Esophagus muscularis mucosa (tissue), 4 donors: Measurements from ENCODE around the gene IFFO2. TPM values are rescaled to one million over a fixed set of nuclear protein-coding genes. Genes with fewer than 3 reads are reported as not detected.
"Not testable (repeated sequence)": the region's sequence is repeated elsewhere in the genome, so short reads cannot be mapped to it uniquely, and the experiment has no call there.

Source experiments
- DNase-seq: peaks from one replicate; pipeline ENCODE4 v3.0.0-alpha.2; 2017; ENCODE audit errors: extremely low spot score
- H3K27ac ChIP-seq, 4 donors: fragments of 200-600 bp; sonication (generic); replicated peaks in 1 of 4; 1 replicate in 3 of 4; 2 replicates in 1 of 4; pipeline ENCODE4 v1.5.1; 2016 to 2019; ENCODE audit warnings: mild to moderate bottlenecking in 1 of 4
- H3K27me3 ChIP-seq, 4 donors: fragments of 200-600 bp; sonication (generic); one replicate each; pipeline versions ENCODE4 v1.5.1 to v1.6.0; 2016 to 2019
- H3K36me3 ChIP-seq, 4 donors: fragments of 200-600 bp; sonication (generic); one replicate each; pipeline ENCODE4 v1.5.1; 2016 to 2019
- H3K4me1 ChIP-seq, 4 donors: fragments of 200-600 bp; sonication (generic); one replicate each; pipeline ENCODE4 v1.5.1; 2016 to 2019
- H3K4me3 ChIP-seq, 4 donors: fragments of 200-600 bp; sonication (generic); 1 replicate in 2 of 4; 2 replicates in 2 of 4; pipeline ENCODE4 v1.5.1; 2016 to 2019; ENCODE audit warnings: mild to moderate bottlenecking in 4 of 4, moderate library complexity in 1 of 4
- H3K9me3 ChIP-seq, 4 donors: fragments of 200-600 bp; sonication (generic); 1 replicate in 3 of 4; 2 replicates in 1 of 4; pipeline ENCODE4 v1.5.1; 2016 to 2019
- EP300 ChIP-seq: sonication (generic); formaldehyde crosslinking; IDR thresholded peaks from one replicate; pipeline ENCODE4 v1.6.1; 2017; ENCODE audit warnings: antibody characterized with exemption
- POLR2A ChIP-seq: fragments of 450-650 bp; IDR thresholded peaks from one replicate; pipeline ENCODE4 v1.6.1; 2017; ENCODE audit warnings: antibody characterized with exemption, moderate library complexity, mild to moderate bottlenecking, low read depth
- POLR2AphosphoS5 ChIP-seq, 2 donors: sonication (generic); formaldehyde crosslinking; IDR thresholded peaks; one replicate each; pipeline ENCODE4 v1.6.1; 2017; ENCODE audit warnings: antibody characterized with exemption in 2 of 2
- WGBS: methylation state at CpG from one replicate; pipeline ENCODE4 v1.1.5; 2018; 5-methylcytosine and 5-hydroxymethylcytosine counted together
- intact Hi-C: fragments of 100-400 bp; cut with DNase I; formaldehyde crosslinking; loops from one replicate; pipeline ENCODE4 v1.15.1; 2023
- total RNA-seq, 4 donors: library from RNA; depleted of rRNA; stranded (reverse); fragments of >200 nt; gene quantifications; one replicate each; pipeline versions ENCODE4 v1.1.0 to v1.2.1, GENCODE V29; 2016
- TF ChIP-seq, protein P1 (sequence below), 3 experiments: fragments of 200-600 bp in 2 of 3; fragments of 450-650 bp in 1 of 3; sonication (generic) in 2 of 3; IDR thresholded peaks; one replicate each; pipeline ENCODE4 v1.5.1; 2017 to 2019; ENCODE audit warnings: antibody characterized with exemption in 3 of 3, mild to moderate bottlenecking in 2 of 3, moderate library complexity in 1 of 3

IFFO2 gene
- total RNA-seq, 4 donors from 2014 or later: 9.6 to 40.3 (median 16.3) TPM

DNA sequence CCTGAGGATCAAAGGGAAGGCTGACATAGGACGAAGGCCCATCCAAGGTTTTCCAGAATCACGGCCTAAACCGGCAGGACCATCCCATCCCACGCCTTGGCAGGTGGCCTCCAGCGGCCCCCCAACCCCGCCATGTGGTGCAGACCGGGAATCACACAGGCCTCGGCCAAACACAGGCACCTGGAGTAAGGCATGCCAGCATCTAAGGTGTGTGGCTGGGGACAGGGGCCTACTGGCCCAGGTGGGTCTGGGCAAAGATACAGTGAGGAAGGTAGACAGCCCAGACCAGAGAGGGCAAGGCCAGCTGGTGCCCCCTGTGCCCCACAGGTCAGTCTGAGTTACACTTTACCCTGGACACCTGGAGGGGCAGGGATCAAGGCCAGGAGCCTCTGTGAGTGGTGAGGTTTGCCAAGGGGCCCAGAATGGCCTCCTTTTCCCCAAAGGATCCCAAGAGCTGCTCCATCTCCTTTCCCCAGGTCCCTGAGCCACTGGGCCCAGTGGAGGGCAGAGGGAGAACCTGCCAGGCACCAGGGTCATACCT is 84.3 kb downstream of the IFFO2 start:
- peaks cover 3 to 16% (median 13%) of the 10 kb centered on the region in 4 donors for H3K4me1 ChIP-seq
- intact Hi-C loops: no loop called here
- H3K9me3 ChIP-seq: no peaks in the 10 kb centered on the region
- H3K4me3 ChIP-seq: no peak overlapping the region
- no peak overlapping the region for H3K27ac ChIP-seq
- no peak for TF ChIP-seq POLR2A
- TF ChIP-seq EP300: no peak
- TF ChIP-seq, protein P1, sequence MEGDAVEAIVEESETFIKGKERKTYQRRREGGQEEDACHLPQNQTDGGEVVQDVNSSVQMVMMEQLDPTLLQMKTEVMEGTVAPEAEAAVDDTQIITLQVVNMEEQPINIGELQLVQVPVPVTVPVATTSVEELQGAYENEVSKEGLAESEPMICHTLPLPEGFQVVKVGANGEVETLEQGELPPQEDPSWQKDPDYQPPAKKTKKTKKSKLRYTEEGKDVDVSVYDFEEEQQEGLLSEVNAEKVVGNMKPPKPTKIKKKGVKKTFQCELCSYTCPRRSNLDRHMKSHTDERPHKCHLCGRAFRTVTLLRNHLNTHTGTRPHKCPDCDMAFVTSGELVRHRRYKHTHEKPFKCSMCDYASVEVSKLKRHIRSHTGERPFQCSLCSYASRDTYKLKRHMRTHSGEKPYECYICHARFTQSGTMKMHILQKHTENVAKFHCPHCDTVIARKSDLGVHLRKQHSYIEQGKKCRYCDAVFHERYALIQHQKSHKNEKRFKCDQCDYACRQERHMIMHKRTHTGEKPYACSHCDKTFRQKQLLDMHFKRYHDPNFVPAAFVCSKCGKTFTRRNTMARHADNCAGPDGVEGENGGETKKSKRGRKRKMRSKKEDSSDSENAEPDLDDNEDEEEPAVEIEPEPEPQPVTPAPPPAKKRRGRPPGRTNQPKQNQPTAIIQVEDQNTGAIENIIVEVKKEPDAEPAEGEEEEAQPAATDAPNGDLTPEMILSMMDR (IDR thresholded peaks at IDR 0.05): no peak
- no peak for TF ChIP-seq POLR2AphosphoS5 (IDR thresholded peaks at IDR 0.05)
- no peak for DNase-seq
- peaks cover 0 to 9% (median 0%) of the 10 kb centered on the region in 4 donors for H3K27me3 ChIP-seq
- WGBS: no CpG with 5 or more reads among the region's 8 CpGs
- H3K36me3 ChIP-seq: peaks cover 0 to 29% (median 14%) of the 10 kb centered on the region in 4 donors

DNA sequence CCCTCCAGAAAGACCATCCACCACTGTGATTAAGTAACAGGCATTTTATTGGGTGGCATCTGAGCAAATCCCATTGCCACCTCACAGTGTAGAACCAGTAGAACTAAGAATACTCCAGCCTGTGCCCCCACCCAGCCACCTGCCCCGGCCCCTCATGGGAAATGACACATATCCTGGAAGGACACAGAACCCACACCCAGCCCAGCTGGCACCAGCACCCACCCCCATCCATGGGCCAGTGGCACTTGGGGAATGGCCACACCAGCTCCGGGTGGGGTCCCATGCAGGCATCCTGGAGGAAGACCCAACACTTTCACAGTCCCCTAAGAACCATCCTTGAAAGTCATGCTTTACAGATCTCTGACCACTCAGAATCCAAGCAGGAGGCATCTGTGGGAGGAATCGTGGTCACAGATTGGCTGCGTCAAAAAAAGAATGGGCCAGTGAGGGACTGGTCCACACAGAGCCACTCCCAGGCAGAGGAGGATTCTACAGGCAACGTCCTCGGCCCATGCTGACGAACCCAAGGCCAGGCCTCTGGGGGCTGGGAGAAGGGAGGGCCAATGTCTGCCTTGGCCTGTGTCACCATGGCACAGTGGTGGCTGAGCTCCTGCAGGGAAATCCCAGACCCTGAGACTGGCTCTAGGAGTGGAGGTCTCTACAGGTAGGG is 84.9 kb downstream of the IFFO2 start:
- Histone ChIP-seq H3K27ac (no peak overlapping the region), H3K36me3 (peaks cover 0 to 23% (median 11%) of the 10 kb centered on the region in 4 donors), H3K27me3 (peaks cover 0 to 9% (median 0%) of the 10 kb centered on the region in 4 donors), H3K4me1 (peaks cover 3 to 16% (median 13%) of the 10 kb centered on the region in 4 donors), H3K4me3 (no peak overlapping the region), H3K9me3 (no peaks in the 10 kb centered on the region)
- WGBS: 89% methylated on average over 4 of the region's 7 CpGs
- intact Hi-C loops: no loop called here
- TF ChIP-seq EP300: no peak
- TF ChIP-seq, protein P1 (IDR thresholded peaks at IDR 0.05): no peak
- TF ChIP-seq POLR2AphosphoS5 (IDR thresholded peaks at IDR 0.05): no peak
- no peak for DNase-seq

GRCh38 chr1:18870957-18871356 is 85.5 kb downstream of the IFFO2 start:
- Histone ChIP-seq H3K27ac (no peak overlapping the region), H3K36me3 (peaks cover 0 to 23% (median 8%) of the 10 kb centered on the region in 4 donors), H3K4me1 (peaks cover 3 to 16% (median 13%) of the 10 kb centered on the region in 4 donors), H3K27me3 (peaks cover 0 to 9% (median 0%) of the 10 kb centered on the region in 4 donors), H3K9me3 (no peaks in the 10 kb centered on the region), H3K4me3 (no peak overlapping the region)
- DNase-seq: no peak
- WGBS: 91% methylated on average over 10 of the region's 10 CpGs
- intact Hi-C loops: no loop called here
- no peak for TF ChIP-seq POLR2A

GRCh38 chr1:18870595-18870865 is 85.9 kb downstream of the IFFO2 start:
- H3K36me3 ChIP-seq: peaks cover 0 to 23% (median 8%) of the 10 kb centered on the region in 4 donors
- H3K27me3 ChIP-seq, intact Hi-C loops, DNase-seq, H3K4me3 ChIP-seq, H3K27ac ChIP-seq, H3K9me3 ChIP-seq: not testable (repeated sequence)
- peaks cover 3 to 16% (median 11%) of the 10 kb centered on the region in 4 donors for H3K4me1 ChIP-seq
- 64% methylated on average over 3 of the region's 3 CpGs for WGBS

GRCh38 chr1:18869847-18870594 is 86.5 kb downstream of the IFFO2 start:
- WGBS: 61% methylated on average over 9 of the region's 9 CpGs
- Histone ChIP-seq H3K9me3 (no peaks in the 10 kb centered on the region), H3K27me3 (peaks cover 0 to 15% (median 0%) of the 10 kb centered on the region in 4 donors), H3K4me1 (peaks cover 2 to 12% (median 6%) of the 10 kb centered on the region in 4 donors), H3K27ac (no peak overlapping the region), H3K4me3 (no peak overlapping the region), H3K36me3 (peaks cover 0 to 23% (median 8%) of the 10 kb centered on the region in 4 donors)
- no peak for DNase-seq
- TF ChIP-seq POLR2AphosphoS5 (IDR thresholded peaks at IDR 0.05) (no peak), POLR2A (no peak), EP300 (no peak)
- TF ChIP-seq, protein P1 (IDR thresholded peaks at IDR 0.05): no peak
- intact Hi-C loops: no loop called here
